ENCODE data around the gene SVOP.

GRCh38 chr12:108896817-108897216, 124.1 kb downstream of the SVOP start:
- TF ChIP-seq POLR2A (IDR thresholded peaks at IDR 0.05) (no peak), CTCF (IDR thresholded peaks at IDR 0.05) (no peak)

All from lower leg skin (tissue), 3 donors.